ENCODE measurements around the gene BATF.

The BATF gene

DNA sequence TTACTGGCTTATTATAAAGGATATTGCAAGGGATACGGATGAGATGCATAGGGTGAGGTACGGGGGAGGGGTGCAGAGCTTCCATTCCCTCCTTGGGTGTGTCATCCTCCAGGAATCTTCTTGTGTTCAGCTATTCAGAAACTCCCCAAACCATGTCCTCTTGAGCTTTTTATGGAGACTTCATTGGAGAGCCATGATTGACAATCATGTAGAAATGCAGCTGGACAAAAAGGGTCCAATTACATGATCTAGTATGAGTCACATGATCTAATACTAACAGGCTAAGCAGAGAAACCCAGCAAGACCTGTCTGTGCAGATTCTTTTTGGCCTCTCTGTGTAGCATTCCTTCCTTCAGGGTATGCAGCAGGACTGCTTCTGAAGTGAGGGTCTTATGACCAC is 32.2 kb downstream of the BATF start:
- TF ChIP-seq, protein P1, sequence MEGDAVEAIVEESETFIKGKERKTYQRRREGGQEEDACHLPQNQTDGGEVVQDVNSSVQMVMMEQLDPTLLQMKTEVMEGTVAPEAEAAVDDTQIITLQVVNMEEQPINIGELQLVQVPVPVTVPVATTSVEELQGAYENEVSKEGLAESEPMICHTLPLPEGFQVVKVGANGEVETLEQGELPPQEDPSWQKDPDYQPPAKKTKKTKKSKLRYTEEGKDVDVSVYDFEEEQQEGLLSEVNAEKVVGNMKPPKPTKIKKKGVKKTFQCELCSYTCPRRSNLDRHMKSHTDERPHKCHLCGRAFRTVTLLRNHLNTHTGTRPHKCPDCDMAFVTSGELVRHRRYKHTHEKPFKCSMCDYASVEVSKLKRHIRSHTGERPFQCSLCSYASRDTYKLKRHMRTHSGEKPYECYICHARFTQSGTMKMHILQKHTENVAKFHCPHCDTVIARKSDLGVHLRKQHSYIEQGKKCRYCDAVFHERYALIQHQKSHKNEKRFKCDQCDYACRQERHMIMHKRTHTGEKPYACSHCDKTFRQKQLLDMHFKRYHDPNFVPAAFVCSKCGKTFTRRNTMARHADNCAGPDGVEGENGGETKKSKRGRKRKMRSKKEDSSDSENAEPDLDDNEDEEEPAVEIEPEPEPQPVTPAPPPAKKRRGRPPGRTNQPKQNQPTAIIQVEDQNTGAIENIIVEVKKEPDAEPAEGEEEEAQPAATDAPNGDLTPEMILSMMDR (IDR thresholded peaks at IDR 0.05; ENCODE audit: extremely low read depth, missing control alignments): no peak
- DNase-seq (ENCODE audit: low spot score): no peak

DNA sequence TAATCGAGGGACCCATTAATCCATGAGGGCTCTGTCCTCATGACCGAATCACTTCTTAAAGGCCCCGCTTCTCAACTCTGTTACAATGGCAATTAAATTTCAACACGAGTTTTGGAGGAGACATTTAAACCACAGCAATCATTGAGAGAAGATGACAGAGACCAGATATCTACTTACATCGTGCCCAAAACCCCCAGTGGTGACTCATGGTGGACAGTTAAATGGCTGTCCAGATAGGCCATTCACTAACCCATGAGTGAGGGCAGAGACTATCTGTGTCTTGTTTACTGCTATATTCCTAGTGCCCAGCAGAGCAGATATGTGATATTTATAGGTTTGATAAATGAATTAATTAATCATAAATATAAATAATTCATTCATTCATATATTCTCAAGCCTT is 36.2 kb downstream of the BATF start:
- no peak for DNase-seq (ENCODE audit: low spot score)
- TF ChIP-seq, protein P1 (IDR thresholded peaks at IDR 0.05; ENCODE audit: extremely low read depth, missing control alignments): no peak

DNA sequence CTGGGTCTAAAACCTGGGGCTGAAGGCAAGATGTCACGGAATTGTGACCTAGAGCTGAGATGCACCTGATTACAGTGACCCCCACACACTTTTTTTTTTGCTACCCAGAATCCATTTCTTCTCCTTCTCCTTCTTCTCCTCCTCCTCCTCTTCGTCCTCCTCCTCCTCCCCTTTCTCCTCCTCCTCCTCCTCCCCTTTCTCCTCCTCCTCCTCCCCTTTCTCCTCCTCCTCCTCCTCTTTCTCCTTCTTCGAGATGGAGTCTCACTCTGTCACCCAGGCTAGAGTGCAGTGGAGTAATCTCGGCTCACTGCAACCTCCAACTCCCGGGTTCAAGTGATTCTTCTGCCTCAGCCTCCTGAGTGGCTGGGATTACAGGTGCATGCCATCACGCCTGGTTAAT is 36.8 kb downstream of the BATF start:
- no peak for DNase-seq (ENCODE audit: low spot score)
- TF ChIP-seq, protein P1 (IDR thresholded peaks at IDR 0.05; ENCODE audit: extremely low read depth, missing control alignments): no peak

DNA sequence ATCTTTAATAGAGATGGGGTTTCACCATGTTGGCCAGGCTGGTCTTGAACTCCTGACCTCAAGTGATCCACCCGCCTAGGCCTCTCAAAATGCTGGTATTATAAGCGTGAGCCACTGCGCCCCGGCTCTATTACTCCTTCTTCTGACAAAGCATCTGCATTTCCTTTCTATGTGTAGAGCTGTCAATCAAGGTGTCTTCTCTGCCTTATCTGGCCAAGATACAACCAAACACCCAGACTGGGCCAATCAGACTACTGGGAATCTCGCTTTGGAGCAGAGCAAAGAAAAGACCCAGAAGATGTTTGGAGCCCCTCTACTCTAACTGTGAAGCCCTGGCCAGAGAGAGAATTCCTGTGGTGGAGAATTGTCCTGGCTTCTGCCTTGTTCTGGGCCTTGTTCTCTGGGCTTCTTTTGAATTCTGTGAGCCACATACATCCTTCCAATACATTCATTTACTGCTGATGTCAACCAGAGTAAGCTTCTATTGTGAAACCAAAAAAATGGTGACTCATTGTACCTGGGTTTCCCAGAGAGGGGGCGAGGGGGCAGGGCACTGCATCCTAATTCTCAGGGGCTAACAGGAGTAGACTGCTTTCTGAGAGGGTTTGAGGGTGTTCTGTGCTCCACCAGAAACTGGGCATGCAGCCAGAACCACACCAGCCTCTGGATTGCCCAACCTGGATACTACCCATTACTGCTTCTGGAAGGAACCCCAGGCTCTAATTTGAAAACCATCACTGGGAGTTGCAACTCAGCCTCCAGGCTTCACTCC is 37.4 kb downstream of the BATF start:
- TF ChIP-seq, protein P1 (IDR thresholded peaks at IDR 0.05; ENCODE audit: extremely low read depth, missing control alignments): no peak
- peak; percentile 49 for DNase-seq (ENCODE audit: low spot score)

DNA sequence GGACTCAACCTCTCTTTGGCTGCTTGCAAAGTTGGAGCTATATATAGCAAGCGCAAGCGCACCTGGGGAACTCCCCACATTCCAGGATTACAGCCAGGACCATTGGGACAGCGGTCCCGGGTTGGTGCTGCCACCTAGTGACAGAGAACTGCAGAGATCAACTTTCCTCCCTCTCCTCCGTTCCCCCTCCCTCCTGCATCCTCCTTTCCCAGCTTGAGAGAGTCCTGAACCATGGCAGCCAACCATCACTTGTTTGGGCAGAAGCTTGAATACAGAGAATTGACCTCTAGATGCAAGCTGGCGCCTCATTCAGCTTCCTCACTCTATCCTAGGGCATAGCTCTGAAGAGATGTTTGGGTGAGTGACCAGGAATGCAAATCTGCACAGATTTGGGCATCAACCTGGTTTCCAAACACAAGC is 38.8 kb downstream of the BATF start:
- TF ChIP-seq, protein P1 (IDR thresholded peaks at IDR 0.05; ENCODE audit: extremely low read depth, missing control alignments): peak; percentile 71
- DNase-seq (ENCODE audit: low spot score): peak; percentile 61

DNA sequence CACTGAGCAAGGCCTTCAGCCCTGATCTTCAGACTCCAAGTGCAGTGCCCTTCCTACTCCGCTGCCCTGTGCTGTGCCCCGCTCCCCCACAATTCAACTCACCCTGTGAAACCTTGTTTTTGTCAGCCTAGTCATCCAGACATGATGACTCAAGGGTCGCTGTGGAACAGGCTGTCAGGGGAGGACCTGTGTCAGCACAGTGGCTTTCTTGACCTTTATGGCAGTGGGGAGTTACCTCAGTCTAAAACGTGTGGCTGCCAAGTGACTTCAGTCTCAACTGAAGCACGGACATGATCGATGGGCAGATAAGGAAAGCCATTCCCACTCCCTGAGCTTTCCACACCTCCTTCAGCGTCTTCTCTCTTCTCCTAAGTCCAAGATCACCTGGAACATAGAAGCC is 39.8 kb downstream of the BATF start:
- no peak for DNase-seq (ENCODE audit: low spot score)
- TF ChIP-seq, protein P1 (IDR thresholded peaks at IDR 0.05; ENCODE audit: extremely low read depth, missing control alignments): no peak

DNA sequence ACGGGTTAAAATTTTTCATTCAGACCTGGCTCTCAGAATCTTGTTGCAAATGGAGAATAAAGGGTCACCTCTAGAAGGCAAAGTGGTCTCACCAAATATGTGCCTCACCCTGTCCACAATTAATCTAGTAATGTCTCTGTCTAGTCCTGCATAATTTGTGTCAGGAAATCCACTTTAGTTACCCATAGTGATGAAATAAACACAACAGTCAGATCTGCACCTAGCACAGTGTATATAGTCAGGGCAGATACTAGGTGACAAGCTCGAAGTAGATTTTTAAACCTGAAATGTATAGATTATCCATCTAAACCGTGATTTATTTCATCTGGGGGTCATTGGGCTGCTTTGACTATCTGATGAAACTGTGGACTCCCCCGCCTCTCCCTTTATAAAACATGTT is 40.2 kb downstream of the BATF start:
- no peak for DNase-seq (ENCODE audit: low spot score)
- TF ChIP-seq, protein P1 (IDR thresholded peaks at IDR 0.05; ENCODE audit: extremely low read depth, missing control alignments): no peak
